NCI-H345 treated with DMSO at 0.1 percent for 48 hours (cell line): Measurements from ENCODE around the gene ALG9.
"Not testable (repeated sequence)": the region's sequence is repeated elsewhere in the genome, so short reads cannot be mapped to it uniquely, and the experiment has no call there.

Experiments
- DNase-seq: peaks from one replicate; lab custom pipeline; 2025; ENCODE audit not compliant: unreplicated experiment; lab: John Stamatoyannopoulos, UW

Gene ALG9

DNA sequence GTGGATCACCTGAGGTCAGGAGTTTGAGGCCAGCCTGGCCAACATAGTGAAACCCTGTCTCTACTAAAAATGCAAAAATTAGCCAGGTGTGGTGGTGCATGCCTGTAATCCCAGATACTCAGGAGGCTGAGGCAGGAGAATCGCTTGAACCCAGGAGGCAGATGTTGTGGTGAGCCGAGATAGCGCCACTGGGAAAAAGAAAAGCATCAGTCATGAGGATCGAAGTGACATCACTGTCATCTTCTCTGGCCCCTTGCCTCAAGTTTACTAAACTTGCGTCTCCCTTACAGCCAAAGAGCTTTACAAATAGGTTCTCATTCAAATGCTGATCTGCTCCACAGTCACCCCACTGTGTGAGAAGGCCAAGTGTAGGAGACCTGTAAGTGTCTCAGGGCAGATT lies 100.2 kb downstream of the ALG9 start:
- not testable (repeated sequence) for DNase-seq

DNA sequence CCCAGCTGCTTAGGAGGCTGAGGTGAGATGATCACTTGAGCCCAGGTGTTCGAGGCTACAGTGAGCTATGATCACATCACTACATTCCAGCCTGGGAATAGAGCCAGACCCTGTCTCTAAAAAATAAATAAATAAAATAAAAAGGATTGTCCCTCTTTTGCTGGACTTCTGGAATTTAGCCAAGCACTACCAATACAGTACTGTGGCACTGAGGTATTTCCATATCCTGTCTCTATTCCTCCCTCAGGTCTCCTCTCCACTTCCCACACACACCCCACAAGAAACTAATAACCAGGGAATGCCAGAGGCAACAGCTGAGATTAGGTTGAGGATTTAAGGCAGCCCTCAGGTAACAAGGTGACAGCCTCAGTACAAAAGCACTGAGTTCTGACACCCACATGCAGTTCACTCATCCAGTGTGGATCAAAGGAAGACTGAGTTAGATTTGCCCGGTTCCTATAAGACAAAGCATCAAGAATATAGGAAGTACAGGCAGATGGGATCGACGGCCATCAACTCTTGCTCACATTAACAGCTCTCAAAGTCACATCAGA lies 100.7 kb downstream of the ALG9 start:
- DNase-seq, result no peak

DNA sequence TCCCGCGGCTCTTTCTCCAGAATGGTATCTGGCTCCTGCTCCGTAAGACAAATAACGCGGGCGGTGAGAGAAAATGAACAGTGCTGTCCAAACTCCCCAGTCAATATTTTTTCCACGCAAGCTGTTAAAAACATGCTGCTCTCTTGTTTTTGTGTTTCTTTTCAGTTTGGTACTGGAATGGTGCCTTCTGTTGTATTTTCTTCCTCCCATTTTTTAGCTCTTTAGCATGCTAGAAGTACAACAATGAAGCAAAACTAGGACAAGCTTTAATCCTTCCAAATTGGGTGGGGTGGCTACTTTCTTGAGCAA lies 104.6 kb downstream of the ALG9 start:
- DNase-seq, result no peak

DNA sequence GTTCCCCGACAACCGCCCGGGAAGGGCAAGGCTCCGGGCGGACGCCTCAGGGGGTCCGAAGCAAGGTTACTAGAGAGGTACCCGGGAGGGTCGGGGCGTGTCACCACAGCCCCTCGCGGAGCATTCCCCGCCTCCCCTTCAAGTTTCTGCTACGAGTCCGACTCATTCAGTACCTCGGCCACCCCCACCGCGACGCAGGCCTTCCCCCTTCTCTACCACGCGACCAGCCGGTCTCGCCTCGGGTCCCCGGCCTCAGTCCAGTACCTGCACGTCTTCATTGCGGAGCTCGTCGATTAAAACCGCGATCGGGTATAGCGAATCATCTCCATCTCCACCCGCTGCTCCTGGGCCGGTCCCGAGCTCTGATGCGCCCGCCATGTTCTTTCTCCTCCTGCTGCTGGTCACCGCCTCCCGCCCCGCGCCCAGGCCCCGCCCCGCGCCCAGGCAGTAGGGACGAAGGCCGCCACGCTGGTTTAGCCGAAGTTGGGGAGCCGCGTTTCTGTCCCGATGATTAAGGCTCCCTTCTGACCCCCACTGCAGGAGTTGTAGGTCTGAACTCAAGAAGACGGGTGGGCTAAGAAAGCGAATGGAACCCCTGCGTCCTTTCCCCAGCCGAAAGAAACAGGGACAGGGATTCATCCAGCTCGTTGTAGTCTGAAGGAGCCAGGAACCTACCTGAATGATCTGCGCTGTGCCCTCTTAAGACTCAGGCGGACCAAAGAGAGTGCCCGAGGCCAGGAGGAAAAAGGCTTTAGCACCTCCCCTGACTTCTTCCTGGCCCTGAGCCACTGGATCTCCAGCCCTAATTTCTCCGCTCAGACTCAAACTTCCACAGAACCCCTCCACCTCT lies 105.2 kb downstream of the ALG9 start, which contains the start of gene PPP2R1B:
Gene PPP2R1B (minus strand): TSS at position 406 of the 850 bp plus-strand sequence. CDS start 28 bp downstream, at position 378.
- peak; percentile 73 for DNase-seq

DNA sequence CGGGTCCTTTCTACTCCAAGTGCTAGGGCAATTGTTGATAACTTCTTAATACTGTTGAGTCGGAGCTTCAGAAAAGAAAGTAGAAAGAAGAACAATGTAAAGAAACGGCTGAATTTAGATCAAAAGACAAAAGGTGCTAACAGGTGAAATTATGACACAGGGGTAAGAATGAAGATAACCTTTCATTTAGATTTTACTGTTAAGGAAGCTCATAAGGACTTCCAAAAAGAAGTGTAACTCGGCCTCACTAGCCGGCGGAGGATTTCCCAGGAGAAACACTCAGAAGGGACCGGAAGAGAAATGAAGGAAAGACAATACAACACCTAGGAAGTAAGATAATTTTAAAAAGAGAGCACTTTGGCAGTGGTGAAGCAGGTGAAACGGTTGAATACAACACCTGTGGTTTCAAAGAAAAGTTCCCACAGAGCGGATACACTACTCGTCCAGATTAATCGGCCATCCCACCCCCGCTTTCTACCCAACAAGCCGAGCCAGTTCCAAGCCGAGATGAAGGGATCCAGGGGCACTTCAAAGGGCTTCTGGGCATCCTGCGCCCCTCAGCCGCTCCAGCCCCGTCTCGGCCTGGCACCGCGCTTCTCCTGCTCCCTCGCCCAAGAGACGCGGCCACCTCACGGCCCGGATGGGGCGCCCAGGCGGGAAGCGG lies 105.9 kb downstream of the ALG9 start:
- DNase-seq, result no peak

DNA sequence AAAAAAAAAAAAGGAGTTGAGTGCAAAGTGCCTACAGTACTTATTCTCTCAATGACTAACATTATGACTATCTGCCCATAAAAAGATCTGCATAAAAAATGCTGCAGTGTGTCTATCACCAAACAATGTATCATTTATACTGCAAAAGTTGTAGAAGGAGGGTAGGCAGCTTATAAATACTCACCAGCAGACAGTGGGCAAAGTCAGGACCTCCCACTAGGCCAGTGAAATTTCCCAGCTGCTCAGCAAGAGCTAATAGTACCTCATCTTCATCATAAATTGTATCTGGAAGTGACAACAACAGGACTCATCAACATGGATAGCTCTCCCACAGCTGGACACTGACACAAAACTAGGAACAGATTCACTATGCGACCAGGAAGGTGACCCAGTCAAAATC lies 106.8 kb downstream of the ALG9 start:
- no peak for DNase-seq

DNA sequence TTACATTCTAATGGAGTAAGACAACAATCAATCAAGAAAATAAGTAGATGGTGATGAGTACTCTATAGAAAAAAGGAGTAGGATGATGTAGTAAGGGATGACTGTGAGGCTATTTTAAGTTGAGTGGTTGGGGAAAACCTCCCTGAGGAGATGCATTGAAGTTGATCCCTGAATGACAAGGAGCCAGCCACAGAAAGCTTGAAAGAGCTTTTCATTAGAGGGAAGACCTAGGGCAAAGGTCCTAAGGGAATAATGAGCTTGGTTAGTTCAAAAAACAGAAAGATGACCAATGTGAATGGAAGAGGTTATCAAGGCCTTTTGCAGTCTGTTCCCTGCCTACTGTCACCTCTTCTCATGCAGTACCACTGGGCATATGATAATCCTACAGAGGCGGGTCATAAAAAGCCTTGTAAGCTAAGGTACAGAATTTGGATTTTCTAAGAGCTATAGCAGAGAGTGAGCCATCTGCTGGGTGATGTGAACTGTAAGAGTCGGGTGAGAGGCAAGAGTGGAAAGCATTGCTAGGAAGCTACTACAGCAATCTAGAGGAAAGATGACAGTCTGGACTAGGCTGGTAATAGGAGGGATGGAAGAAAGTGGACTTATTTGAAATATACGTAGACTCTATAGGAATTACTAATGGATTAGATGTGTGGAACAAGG lies 108.3 kb downstream of the ALG9 start:
- DNase-seq, result no peak

DNA sequence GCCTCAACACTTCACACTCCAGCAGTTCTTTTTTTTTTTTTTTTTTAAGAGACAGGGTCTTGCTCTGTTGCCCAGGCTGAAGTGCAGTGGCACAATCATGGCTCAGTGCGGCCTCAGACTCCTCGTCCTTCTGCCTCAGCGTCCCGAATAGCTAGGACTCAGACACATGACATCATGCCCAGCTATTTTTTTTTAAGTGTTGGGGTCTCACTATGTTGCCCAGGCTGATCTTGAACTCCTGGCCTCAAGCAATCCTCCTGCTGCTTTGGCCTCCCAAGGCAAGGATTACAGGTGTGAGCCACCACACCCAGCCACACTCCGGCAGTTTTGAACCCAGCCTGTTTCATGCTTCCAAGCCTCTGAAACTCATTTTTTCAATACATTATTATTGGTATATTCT lies 108.9 kb downstream of the ALG9 start:
- DNase-seq, result no peak

DNA sequence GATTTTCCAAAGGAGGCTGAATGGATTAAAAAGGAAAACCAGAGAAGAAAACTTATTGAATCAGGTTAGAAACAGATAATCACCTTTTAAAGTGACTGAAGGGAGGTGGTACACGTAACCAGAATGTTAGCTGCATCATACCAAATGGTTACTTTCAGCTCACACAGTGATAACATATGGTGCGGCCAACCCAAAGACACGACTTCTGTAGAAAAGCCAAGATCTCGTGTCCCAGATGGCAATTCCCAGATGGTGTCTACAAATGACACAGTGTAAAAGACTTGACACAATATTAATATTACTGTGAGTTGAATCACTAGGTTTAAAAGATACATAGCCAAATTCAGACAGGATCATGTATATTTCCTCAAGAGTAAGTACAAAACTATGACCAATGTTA lies 110.3 kb downstream of the ALG9 start:
- no peak for DNase-seq

DNA sequence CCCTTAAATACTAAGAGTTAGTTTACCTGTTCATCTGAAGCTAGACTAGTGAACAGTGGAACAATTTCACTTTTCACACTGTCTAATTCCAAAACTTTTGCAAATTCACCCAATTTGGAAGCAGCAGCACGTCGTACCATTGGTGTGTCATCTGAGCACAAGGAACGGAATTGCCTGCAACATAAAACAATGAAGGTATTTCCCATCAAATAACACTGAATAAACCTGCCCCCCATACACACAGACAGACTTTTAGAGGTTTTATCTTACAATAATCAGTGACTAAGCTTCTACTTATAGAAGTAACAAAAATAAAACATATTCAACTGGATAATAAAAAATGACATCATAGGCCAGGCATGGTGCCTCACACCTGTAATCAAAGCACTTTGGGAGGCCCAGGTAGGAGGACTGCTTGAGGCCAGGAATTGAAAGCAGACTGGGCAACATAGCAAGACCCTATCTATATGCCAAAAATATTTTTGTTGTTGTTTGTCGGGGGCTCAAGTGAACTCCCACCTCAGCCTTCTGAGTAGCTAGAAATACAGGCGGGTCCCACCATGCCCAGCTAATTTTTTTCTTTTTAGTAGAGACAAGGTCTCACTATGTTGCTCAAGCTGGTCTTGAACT lies 111.5 kb downstream of the ALG9 start:
- no peak for DNase-seq

DNA sequence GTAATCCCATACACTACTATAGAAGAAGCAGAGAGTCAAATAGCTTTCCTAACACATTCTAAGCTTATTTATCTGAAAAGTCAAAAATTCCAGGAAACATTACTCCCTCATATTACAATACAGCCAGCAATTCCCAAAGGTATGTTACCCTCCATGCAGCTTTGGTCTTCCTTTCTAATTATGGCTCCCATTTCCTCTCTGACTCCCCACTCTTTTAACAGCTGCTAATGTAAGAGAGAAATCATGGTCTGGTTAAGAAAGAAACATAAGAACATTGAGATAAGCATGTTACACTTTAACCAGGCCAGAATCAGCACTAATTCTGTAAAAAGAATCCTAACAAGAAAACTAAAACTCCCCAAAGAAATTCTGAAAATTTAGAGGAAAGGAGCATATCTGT lies 112.0 kb downstream of the ALG9 start:
- DNase-seq, result no peak

DNA sequence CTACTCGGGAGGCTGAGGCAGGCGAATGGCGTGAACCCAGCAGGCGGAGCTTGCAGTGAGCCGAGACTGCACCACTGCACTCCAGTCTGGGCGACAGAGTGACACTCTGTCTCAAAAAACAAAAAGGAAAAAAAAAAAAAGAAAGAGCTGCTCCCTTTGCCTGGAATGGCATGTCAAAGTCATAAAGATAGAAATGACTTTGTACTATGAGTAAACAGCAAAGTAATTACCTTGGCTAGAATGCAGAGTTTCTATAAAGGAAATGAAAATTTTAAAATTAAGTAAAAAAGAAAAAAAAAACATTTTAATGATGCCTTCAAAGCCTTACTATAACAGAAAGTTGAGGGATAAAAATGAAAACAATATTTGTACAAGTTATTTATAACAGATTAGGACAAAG lies 115.3 kb downstream of the ALG9 start:
- DNase-seq, result no peak

DNA sequence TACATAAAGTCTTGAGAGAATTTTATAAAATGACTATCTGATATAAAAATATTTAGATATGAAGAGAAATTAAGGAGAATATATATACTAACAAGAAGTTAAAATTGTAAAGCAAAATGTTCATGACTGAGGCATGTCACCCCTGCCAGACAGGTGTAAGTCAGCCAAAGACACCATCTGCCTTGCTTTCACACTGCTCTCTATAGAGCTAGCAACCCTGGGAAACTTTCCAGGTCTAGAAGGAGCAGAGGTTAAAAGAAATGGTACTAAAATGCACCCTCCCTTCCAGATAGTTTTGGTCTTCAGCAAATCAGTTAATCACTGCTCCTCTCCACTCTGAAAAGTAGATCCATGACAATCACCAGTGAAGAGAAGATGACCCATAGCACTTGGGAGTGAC lies 121.7 kb downstream of the ALG9 start:
- DNase-seq, result no peak

DNA sequence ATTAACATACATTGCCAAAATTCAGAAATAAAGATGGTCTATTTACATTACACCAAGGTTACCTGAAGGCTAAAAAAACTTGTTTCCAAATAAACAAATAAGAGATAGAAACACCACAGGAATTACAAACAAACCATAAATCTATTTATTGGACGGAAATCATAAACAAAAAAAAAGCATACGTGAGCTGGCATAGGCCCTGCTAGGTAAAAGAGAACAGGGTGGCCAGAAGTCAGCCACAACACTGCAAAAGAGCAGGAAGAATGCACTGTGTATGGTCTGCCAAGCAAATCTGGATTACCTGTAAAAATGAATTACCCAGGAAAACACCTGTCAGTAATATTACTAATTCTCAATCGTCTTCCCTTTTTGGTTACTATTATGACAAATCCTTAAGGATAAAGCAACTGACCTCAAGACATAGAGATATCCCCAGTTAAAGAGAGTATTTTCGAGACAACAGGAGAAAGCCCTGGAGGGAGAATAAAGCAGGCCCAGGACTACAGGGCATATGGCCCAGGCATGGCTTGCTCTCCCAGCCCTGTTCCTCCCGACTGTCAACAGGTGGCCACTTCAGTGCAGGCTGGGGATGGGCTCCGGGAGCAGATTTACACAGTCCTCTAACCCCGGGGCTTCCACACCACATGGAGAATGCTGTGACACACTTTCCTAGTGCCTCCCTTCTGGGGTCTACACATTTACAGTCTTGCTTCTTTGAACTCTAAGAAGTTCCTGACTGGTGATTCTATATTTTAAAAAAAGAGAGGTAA lies 123.2 kb downstream of the ALG9 start:
- DNase-seq, result no peak

DNA sequence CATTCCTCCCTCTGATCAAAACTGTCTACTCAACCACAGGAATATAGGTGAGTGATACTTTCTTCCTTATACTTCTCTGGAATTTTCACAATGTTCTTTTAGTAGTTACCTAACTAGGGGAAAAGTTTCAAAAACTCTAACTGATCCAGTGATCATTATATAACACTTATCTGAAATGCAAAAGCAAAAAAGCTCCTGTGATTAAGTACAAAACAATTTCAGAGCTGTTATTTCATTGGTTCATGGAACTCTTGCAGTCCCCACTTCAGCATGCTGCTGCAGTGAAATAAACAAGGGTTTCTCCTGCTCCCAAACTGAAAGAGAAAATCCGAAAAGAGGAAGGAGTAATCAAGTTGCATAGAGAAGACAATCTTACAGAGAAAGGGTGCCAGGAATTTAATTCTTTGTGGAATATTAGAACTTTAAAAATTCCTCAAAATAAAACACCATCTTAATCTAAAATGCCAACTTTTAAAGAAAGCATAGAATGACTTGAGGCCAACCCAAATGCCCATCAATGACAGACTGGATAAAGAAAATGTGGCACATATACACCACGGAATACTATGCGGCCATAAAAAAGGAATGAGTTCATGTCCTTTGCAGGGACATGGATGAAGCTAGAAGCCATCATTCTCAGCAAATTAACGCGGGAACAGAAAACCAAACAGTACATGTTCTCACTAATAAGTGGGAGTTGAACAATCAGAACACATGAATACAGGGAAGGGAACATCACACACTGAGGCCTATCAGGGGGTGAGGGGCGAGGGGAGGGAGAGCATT lies 125.5 kb downstream of the ALG9 start:
- DNase-seq, result no peak

DNA sequence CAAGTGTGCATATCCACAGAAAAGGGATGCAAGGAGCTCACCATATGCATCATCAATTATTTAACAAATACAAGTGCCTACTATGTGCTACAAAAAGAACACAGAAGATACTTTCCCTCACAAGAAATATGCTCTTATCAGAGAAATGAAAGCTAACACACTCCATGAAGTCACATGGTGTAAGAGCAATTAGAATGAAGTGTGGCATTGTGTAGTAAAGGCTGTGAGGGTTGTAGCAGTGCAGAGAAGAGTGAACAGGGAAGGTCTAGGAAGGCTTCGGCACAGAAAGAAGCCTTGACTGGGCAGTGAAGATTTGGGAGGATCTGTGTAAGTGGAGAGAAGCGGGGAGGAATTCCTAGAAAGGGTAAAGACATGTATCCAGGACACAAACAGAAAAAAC lies 127.7 kb downstream of the ALG9 start:
- DNase-seq, result no peak

DNA sequence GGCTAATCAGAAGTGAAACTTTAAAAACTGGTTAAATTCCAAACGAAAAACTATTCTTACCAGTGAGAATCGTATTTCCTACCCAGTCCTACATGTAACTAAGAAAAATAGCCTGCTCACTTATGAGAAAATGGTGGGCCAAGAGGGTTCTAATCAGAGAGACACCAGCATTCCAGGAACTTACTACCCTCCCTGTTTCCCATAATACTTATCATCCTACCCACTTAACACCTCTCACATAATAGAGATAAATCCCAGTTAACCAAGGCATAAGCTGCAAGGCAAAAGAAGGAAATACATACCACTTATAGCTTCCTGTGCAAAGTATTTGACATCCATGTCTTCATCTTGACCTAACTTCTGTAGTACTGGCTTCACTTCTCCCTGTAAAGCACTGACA lies 129.6 kb downstream of the ALG9 start:
- no peak for DNase-seq

DNA sequence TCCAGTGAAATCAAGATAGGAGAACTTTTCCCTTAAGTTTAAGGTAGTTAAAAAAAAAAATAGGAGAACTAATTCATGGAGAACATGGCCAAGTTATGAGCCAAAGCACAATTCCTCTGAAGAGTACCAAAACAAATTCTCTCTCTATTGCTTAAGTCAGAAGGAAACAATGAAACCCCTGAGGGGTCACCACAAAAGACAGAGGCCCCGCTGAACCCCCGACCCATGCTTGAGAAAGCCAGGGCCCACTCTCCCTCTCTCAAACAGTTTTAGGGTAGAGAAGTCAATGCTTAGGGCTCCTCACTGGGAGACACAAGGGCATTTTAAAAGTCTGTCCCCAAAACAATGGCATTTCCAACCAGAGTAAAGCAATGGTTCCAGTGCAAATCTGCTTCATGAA lies 132.1 kb downstream of the ALG9 start:
- DNase-seq, result no peak

DNA sequence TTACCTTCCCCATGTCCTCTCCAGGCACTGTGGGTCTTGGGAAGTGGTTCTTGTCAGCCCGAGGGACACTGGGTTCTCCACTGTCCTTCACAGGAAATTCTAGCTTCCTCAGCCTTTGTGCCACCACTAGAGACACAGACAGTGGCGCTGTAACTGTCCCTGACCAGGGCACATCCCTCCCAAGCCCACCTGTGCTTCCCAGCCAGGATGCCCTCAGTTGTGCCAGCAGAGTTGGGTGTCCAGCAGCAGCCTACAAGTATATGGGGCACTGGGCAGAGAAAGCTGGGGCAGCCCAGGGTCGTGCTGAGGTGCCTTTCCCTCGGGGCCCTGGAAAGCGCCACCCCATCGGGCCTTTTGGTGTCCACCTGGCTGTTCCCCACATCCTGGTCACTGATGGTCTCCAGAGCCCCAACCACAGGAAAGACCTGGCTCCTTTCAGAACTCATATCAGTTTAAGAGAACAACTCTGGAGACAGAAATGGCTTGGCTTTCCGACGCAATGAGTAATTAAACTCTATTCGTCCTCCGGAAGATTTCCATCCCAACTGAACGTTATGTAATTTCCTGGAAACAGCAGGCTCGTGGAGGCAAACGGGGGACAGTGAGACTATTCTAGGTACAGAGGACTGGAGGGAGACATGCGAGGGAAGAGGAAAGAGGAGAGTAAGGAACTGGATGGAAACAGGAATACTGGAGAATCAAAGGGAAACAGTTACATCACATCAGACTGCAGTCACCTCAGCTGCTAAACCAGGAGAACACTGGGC lies 133.8 kb downstream of the ALG9 start:
- no peak for DNase-seq
